Thoracic aorta (tissue), 2 donors: ENCODE data around the gene TENM4. TPM values are rescaled to one million over a fixed set of nuclear protein-coding genes. Genes with fewer than 3 reads are reported as not detected.

Experiments used
- ATAC-seq: fragments of 150-250 bp; one replicate; pipeline ENCODE4 v1.8.0; 2017; ENCODE audit warnings: low read depth; ENCODE audit not compliant: insufficient number of reproducible peaks, low FRiP score
- DNase-seq: peaks from one replicate; pipeline ENCODE4 v3.0.0-alpha.2; 2020; ENCODE audit warnings: low spot score
- H3K27ac ChIP-seq, 2 donors: fragments of 200-600 bp; sonication (generic); 1 replicate in 1 of 2; 2 replicates in 1 of 2; pipeline ENCODE4 v1.5.1; 2016; ENCODE audit warnings: mild to moderate bottlenecking in 2 of 2, moderate library complexity in 2 of 2
- H3K27me3 ChIP-seq: fragments of 200-600 bp; sonication (generic); replicated peaks from 2 replicates; pipeline ENCODE4 v1.6.0; 2016; ENCODE audit warnings: mild to moderate bottlenecking; ENCODE audit not compliant: insufficient read depth
- H3K36me3 ChIP-seq: fragments of 200-600 bp; sonication (generic); one replicate; pipeline ENCODE4 v1.5.1; 2016
- H3K4me1 ChIP-seq, 2 donors: fragments of 200-600 bp; sonication (generic); 1 replicate in 1 of 2; 2 replicates in 1 of 2; pipeline versions ENCODE4 v1.5.1 to v1.6.0; 2016; ENCODE audit warnings: low read depth in 2 of 2, mild to moderate bottlenecking in 1 of 2; ENCODE audit not compliant: control insufficient read depth in 1 of 2
- H3K4me3 ChIP-seq: fragments of 200-600 bp; sonication (generic); 2 replicates; pipeline ENCODE4 v1.5.1; 2016; ENCODE audit warnings: mild to moderate bottlenecking
- H3K9me3 ChIP-seq: fragments of 200-600 bp; sonication (generic); 2 replicates; pipeline ENCODE4 v1.5.1; 2016
- total RNA-seq, 2 donors: library from RNA; depleted of rRNA; stranded (reverse); fragments of >200 nt; gene quantifications; one replicate each; pipeline versions ENCODE4 v1.1.0 to v1.2.3, GENCODE V29; 2016
- TF ChIP-seq, protein P1 (sequence below): fragments of 200-600 bp; sonication (generic); IDR thresholded peaks from one replicate; pipeline ENCODE4 v1.5.1; 2019; ENCODE audit warnings: antibody characterized with exemption

The TENM4 gene
- total RNA-seq, 2 donors from 2014 or later: 6.1 to 13.3 TPM

DNA sequence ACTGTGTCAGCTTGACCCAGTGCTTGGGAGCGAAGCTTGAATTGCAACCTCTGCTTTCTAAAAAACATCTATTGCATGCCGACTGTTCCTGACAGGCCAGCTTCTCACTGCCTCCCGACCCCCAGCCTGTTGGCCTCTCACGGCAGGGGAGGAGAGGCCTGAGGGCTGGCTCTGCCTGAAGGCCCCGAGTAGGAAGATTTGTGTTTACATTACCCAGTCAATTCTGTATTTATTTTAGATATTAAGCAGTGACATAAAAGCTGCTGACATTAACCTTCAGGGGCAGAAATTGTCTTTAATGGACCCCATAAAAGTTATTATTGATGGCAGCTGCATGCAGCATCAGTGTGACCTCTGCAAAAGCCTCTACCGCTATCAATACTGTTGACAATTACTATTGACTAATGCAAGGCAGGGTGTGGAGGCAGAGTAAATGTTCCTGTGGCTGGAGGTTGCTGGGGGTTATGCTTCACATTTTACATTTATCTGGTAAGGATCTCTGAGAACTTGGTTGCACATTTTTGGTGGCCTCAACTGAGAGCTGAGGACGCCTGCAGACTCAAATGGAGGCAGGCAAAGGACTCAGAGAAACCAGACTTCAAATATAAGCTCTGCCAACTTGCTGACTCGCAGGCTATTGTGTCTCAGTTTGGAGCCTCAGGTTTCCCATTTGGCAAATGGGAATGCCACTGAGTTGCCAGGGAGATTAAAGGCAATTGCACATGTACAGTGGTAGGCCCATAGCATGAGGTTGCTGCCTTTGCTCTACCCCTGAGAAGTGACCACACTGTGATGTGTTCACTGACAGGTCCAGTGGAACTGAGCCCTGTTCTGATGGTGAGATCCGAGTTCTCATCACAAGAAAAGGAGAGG, 380.5 kb downstream of the TENM4 start:
- Histone ChIP-seq H3K4me1 (no peaks in the 10 kb centered on the region), H3K4me3 (no peak overlapping the region), H3K9me3 (no peaks in the 10 kb centered on the region), H3K27me3 (no peaks in the 10 kb centered on the region), H3K27ac (no peak overlapping the region), H3K36me3 (no peaks in the 10 kb centered on the region)
- no peak for DNase-seq
- no peak for ATAC-seq
- TF ChIP-seq, protein P1, sequence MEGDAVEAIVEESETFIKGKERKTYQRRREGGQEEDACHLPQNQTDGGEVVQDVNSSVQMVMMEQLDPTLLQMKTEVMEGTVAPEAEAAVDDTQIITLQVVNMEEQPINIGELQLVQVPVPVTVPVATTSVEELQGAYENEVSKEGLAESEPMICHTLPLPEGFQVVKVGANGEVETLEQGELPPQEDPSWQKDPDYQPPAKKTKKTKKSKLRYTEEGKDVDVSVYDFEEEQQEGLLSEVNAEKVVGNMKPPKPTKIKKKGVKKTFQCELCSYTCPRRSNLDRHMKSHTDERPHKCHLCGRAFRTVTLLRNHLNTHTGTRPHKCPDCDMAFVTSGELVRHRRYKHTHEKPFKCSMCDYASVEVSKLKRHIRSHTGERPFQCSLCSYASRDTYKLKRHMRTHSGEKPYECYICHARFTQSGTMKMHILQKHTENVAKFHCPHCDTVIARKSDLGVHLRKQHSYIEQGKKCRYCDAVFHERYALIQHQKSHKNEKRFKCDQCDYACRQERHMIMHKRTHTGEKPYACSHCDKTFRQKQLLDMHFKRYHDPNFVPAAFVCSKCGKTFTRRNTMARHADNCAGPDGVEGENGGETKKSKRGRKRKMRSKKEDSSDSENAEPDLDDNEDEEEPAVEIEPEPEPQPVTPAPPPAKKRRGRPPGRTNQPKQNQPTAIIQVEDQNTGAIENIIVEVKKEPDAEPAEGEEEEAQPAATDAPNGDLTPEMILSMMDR: no peak

DNA sequence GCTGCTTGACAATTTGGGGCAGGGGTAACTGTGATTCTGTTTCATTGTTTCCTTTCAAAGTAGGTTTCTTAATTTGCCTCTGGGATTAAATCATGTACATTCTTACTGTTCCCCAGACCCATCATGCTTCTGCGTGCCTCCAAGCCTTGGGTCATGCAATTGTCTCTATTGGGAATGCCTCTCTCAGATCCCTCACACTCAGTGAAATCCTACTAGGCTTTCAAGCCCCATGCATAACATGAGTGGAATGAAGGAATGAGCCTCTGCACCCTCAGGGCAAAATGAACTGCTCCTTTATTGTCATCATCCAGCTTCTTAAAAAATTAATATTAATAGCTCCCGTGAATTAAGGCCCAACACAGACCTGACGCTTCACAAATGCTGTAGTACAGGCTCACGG, 381.7 kb downstream of the TENM4 start:
- Histone ChIP-seq H3K27me3 (no peaks in the 10 kb centered on the region), H3K4me3 (no peak overlapping the region), H3K4me1 (no peaks in the 10 kb centered on the region), H3K9me3 (no peaks in the 10 kb centered on the region), H3K27ac (no peak overlapping the region), H3K36me3 (no peaks in the 10 kb centered on the region)
- no peak for DNase-seq
- no peak for ATAC-seq
- TF ChIP-seq, protein P1: no peak

DNA sequence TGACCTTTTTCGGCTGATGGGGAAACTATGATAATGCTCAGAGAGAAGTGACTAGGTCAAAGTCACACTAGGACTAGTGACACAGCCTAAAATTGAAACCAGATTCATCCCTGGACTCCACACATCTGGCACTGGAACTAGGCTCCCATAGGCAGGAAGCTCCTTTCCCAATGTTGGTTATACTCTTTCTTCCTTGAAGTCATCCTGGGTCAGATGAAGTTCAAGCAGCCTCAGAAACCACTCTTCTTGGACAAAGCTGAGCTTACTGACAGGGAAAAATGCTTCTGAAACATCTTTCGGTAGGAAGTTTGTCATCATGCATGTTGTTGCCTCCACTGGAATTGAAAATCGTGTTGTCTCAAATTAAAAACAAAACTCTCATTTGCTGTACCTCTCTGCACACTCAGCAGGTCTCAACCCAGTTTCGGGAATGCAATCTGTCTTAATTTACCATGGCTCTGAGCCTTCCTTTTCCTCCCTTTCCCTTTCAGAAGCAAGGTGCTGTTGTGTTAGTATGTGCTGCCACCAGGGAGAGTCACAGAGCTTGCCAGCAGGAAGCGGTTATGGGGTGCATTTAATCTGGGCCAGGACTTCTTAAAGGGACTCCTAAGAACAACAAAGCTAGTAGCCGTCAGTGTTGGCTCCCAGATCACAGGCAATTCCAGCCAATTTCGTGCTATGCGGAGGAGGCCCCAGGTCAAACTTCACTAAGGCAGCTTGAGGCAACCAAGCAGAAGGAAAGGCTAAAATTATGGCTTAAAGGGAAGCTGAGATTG, 384.8 kb downstream of the TENM4 start:
- Histone ChIP-seq H3K27me3 (no peaks in the 10 kb centered on the region), H3K9me3 (no peaks in the 10 kb centered on the region), H3K27ac (no peak overlapping the region), H3K4me1 (no peaks in the 10 kb centered on the region), H3K36me3 (no peaks in the 10 kb centered on the region), H3K4me3 (no peak overlapping the region)
- DNase-seq (no peak), ATAC-seq (no peak)
- TF ChIP-seq, protein P1: no peak

DNA sequence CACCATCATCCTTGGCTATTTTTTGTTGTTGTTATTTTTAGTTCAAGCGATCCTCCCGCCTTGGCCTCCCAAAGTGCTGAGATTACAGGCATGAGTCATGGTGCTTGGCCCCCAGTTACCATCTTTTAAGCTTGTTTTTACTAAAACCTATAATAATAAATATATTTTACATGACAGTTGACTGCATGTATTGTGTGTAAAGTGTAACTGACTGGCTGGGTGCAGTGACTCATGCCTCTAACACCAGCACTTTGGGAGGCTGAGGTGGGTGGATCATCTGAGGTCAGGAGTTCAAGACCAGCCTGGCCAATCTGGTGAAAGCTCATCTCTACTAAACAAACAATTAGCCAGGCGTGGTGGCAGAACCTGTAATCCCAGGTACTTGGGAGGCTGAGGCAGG, 386.2 kb downstream of the TENM4 start:
- Histone ChIP-seq H3K36me3 (no peaks in the 10 kb centered on the region), H3K9me3 (no peaks in the 10 kb centered on the region), H3K27me3 (no peaks in the 10 kb centered on the region), H3K27ac (no peak overlapping the region), H3K4me3 (no peak overlapping the region), H3K4me1 (no peaks in the 10 kb centered on the region)
- no peak for ATAC-seq
- no peak for DNase-seq
- TF ChIP-seq, protein P1: no peak

DNA sequence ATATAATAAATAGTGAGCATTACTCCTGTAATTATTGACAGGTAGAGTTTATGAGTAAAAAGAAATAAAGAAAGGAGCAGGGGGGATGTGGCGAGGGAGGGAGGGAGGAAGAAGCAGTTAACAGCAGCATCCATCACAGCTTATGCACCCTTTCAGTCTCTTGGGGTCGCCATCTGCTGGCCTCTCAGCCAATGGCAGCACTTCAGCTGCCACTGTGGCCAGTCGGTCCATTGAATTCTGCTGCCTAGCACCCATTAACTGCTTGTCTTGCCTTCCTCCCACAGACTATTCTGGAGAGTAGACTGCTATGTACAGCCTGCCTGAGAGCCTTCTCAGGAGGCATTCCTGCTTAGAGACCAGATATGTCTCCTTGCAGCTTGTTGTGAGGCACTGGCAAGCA, 388.3 kb downstream of the TENM4 start:
- Histone ChIP-seq H3K9me3 (no peaks in the 10 kb centered on the region), H3K36me3 (no peaks in the 10 kb centered on the region), H3K27me3 (no peaks in the 10 kb centered on the region), H3K4me1 (no peaks in the 10 kb centered on the region), H3K4me3 (no peak overlapping the region), H3K27ac (no peak overlapping the region)
- no peak for ATAC-seq
- TF ChIP-seq, protein P1: no peak
- DNase-seq: no peak
